Ectodermal cell (in vitro differentiated cells): ENCODE data around the gene GALNT10.

Source experiments
- H3K27ac ChIP-seq: 2 replicates; pipeline ENCODE4 v1.7.0; 2013; ENCODE audit warnings: mild to moderate bottlenecking, low read depth, low read length; ENCODE audit not compliant: insufficient read depth, poor library complexity, severe bottlenecking
- H3K27me3 ChIP-seq: 2 replicates; pipeline ENCODE4 v1.7.0; 2013; ENCODE audit warnings: mild to moderate bottlenecking, low read length; ENCODE audit not compliant: insufficient read depth, control insufficient read depth, poor library complexity, severe bottlenecking
- H3K36me3 ChIP-seq: one replicate; pipeline ENCODE4 v1.7.0; 2013; ENCODE audit warnings: low read length; ENCODE audit not compliant: control insufficient read depth, insufficient read depth
- H3K4me1 ChIP-seq: one replicate; pipeline ENCODE4 v1.7.0; 2013; ENCODE audit warnings: low read length; ENCODE audit not compliant: control insufficient read depth, insufficient read depth
- H3K4me3 ChIP-seq: 2 replicates; pipeline ENCODE4 v1.7.0; 2013; ENCODE audit warnings: low read depth, low read length, control low read depth; ENCODE audit not compliant: insufficient read depth
- H3K9me3 ChIP-seq: 2 replicates; pipeline ENCODE4 v1.7.0; 2013; ENCODE audit warnings: mild to moderate bottlenecking, low read length, moderate library complexity; ENCODE audit not compliant: control insufficient read depth
- WGBS, 2 experiments: methylation state at CpG; one replicate each; pipeline ENCODE4 v1.1.7; 2013; ENCODE audit warnings: missing lambda C conversion rate in 2 of 2; 5-methylcytosine and 5-hydroxymethylcytosine counted together

GALNT10 gene

GRCh38 chr5:154196281-154196680, 5.7 kb downstream of the GALNT10 start:
- H3K4me1 ChIP-seq = peaks cover 50% of the 10 kb centered on the region
- 97 to 100% methylated on average over 1 of the region's 1 CpG for WGBS, 2 experiments
- H3K27ac ChIP-seq = no peak overlapping the region
- no peak overlapping the region for H3K4me3 ChIP-seq
- no peaks in the 10 kb centered on the region for H3K36me3 ChIP-seq
- H3K27me3 ChIP-seq = no peaks in the 10 kb centered on the region
- no peaks in the 10 kb centered on the region for H3K9me3 ChIP-seq

GRCh38 chr5:154196955-154197652, 6.6 kb downstream of the GALNT10 start:
- H3K9me3 ChIP-seq = no peaks in the 10 kb centered on the region
- no peaks in the 10 kb centered on the region for H3K36me3 ChIP-seq
- H3K27me3 ChIP-seq = no peaks in the 10 kb centered on the region
- no peak overlapping the region for H3K4me3 ChIP-seq
- 54 to 59% methylated on average over 8 of the region's 8 CpGs for WGBS, 2 experiments
- H3K27ac ChIP-seq = no peak overlapping the region
- peaks cover 49% of the 10 kb centered on the region for H3K4me1 ChIP-seq

- Histone ChIP-seq H3K4me3 (no peak overlapping the region), H3K27ac (no peak overlapping the region), H3K9me3 (no peaks in the 10 kb centered on the region), H3K4me1 (peaks cover 41% of the 10 kb centered on the region), H3K36me3 (no peaks in the 10 kb centered on the region), H3K27me3 (no peaks in the 10 kb centered on the region)
- WGBS, 2 experiments = 94 to 96% methylated on average over 7 to 8 of the region's 8 CpGs
Observed at GRCh38 chr5:154197801-154198491, 7.4 kb downstream of the GALNT10 start.

GRCh38 chr5:154198611-154199230, 8.2 kb downstream of the GALNT10 start:
- Histone ChIP-seq H3K36me3 (no peaks in the 10 kb centered on the region), H3K27me3 (no peaks in the 10 kb centered on the region), H3K27ac (no peak overlapping the region), H3K4me1 (peaks cover 34% of the 10 kb centered on the region), H3K9me3 (no peaks in the 10 kb centered on the region), H3K4me3 (no peak overlapping the region)
- 72 to 73% methylated on average over 4 of the region's 4 CpGs for WGBS, 2 experiments

- H3K4me1 ChIP-seq = peaks cover 29% of the 10 kb centered on the region
- no peak overlapping the region for H3K27ac ChIP-seq
Observed at GRCh38 chr5:154199263-154199662, 8.7 kb downstream of the GALNT10 start.

GRCh38 chr5:154199671-154200220, 9.2 kb downstream of the GALNT10 start:
- Histone ChIP-seq H3K36me3 (no peaks in the 10 kb centered on the region), H3K27ac (no peak overlapping the region), H3K27me3 (no peaks in the 10 kb centered on the region), H3K9me3 (no peaks in the 10 kb centered on the region), H3K4me1 (peaks cover 24% of the 10 kb centered on the region), H3K4me3 (no peak overlapping the region)
- WGBS, 2 experiments = 94% methylated on average over 7 of the region's 7 CpGs

More at GRCh38 chr5:154199263-154199662, 8.7 kb downstream of the GALNT10 start:
- no peaks in the 10 kb centered on the region for H3K27me3 ChIP-seq
- 92 to 95% methylated on average over 4 of the region's 4 CpGs for WGBS, 2 experiments
- no peaks in the 10 kb centered on the region for H3K9me3 ChIP-seq
- no peaks in the 10 kb centered on the region for H3K36me3 ChIP-seq
- no peak overlapping the region for H3K4me3 ChIP-seq

GRCh38 chr5:154200221-154200620, 9.7 kb downstream of the GALNT10 start:
- no peak overlapping the region for H3K27ac ChIP-seq
- H3K9me3 ChIP-seq = no peaks in the 10 kb centered on the region
- H3K4me1 ChIP-seq = peaks cover 19% of the 10 kb centered on the region
- no peaks in the 10 kb centered on the region for H3K36me3 ChIP-seq
- no peaks in the 10 kb centered on the region for H3K27me3 ChIP-seq
- H3K4me3 ChIP-seq = no peak overlapping the region
- WGBS, 2 experiments = 88 to 90% methylated on average over 8 of the region's 8 CpGs

- Histone ChIP-seq H3K36me3 (no peaks in the 10 kb centered on the region), H3K27me3 (no peaks in the 10 kb centered on the region), H3K4me1 (peaks cover 17% of the 10 kb centered on the region), H3K27ac (no peak overlapping the region), H3K9me3 (no peaks in the 10 kb centered on the region), H3K4me3 (no peak overlapping the region)
- 84 to 87% methylated on average over 7 of the region's 7 CpGs for WGBS, 2 experiments
Observed at GRCh38 chr5:154201108-154201769, 10.7 kb downstream of the GALNT10 start.

- no peak overlapping the region for H3K4me3 ChIP-seq
- no peak overlapping the region for H3K27ac ChIP-seq
- H3K36me3 ChIP-seq = no peaks in the 10 kb centered on the region
- H3K9me3 ChIP-seq = no peaks in the 10 kb centered on the region
- 57 to 61% methylated on average over 11 of the region's 11 CpGs for WGBS, 2 experiments
- H3K4me1 ChIP-seq = peaks cover 5% of the 10 kb centered on the region
- no peaks in the 10 kb centered on the region for H3K27me3 ChIP-seq
Observed at GRCh38 chr5:154202379-154203260, 12.1 kb downstream of the GALNT10 start.
